ENCODE results near the gene DCLK2.

DCLK2 gene

GRCh38 chr4:150106886-150107285, 28.6 kb downstream of the DCLK2 start:
- no peaks in the 10 kb centered on the region for H3K27me3 ChIP-seq (ENCODE audit: low read depth, low read length)
- no peaks in the 10 kb centered on the region for H3K4me1 ChIP-seq (ENCODE audit: low read length)
- no peak overlapping the region for H3K27ac ChIP-seq (ENCODE audit: low read length)
- no peaks in the 10 kb centered on the region for H4K20me1 ChIP-seq (ENCODE audit: insufficient read depth, low read length)
- H3K79me2 ChIP-seq (ENCODE audit: low read length), result no peaks in the 10 kb centered on the region
- H3K4me2 ChIP-seq (ENCODE audit: low read length), result no peak overlapping the region
- no peak overlapping the region for H3K4me3 ChIP-seq (ENCODE audit: low read length)
- no peak overlapping the region for H3K9ac ChIP-seq (ENCODE audit: low read length)
- H3K36me3 ChIP-seq (replicated peaks; ENCODE audit: low read depth, low read length), result no peaks in the 10 kb centered on the region
- TF ChIP-seq CTCF (IDR thresholded peaks at IDR 0.05; ENCODE audit: low read depth, low read length) (no peak), EZH2phosphoT487 (IDR thresholded peaks at IDR 0.05; ENCODE audit: low read depth) (no peak)
- no peak overlapping the region for H2AFZ ChIP-seq (ENCODE audit: low read depth, low read length)
- H3K9me3 ChIP-seq (ENCODE audit: insufficient read depth, low read length), result no peaks in the 10 kb centered on the region

DNA sequence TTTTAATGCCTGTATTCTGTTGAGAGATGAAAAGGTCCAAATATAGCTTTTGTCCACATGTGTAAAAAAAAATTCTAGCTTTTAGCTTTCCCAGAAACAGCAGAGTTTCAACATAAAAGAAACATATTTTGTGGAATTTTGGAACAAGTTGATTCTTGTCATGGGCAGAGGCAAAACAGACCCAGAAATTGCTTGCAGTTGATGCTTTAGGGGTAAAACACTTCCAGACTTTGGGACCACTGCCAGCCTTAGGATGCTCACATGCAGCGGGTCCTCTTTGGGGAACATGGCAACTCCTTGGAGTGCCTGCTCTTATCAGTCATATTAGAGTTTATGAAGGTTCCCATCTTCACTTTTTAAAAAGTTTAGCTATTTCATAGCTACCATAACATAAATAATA, 30.4 kb downstream of the DCLK2 start:
- Histone ChIP-seq H3K9ac (ENCODE audit: low read length) (no peak overlapping the region), H3K27me3 (ENCODE audit: low read depth, low read length) (no peaks in the 10 kb centered on the region), H3K27ac (ENCODE audit: low read length) (no peak overlapping the region), H3K36me3 (replicated peaks; ENCODE audit: low read depth, low read length) (no peaks in the 10 kb centered on the region), H3K4me1 (ENCODE audit: low read length) (no peaks in the 10 kb centered on the region), H3K9me3 (ENCODE audit: insufficient read depth, low read length) (no peaks in the 10 kb centered on the region), H3K4me3 (ENCODE audit: low read length) (no peak overlapping the region), H4K20me1 (ENCODE audit: insufficient read depth, low read length) (no peaks in the 10 kb centered on the region), H2AFZ (ENCODE audit: low read depth, low read length) (no peak overlapping the region), H3K79me2 (ENCODE audit: low read length) (no peaks in the 10 kb centered on the region), H3K4me2 (ENCODE audit: low read length) (no peak overlapping the region)
- TF ChIP-seq EZH2phosphoT487 (IDR thresholded peaks at IDR 0.05; ENCODE audit: low read depth) (no peak), CTCF (IDR thresholded peaks at IDR 0.05; ENCODE audit: low read depth, low read length) (no peak)

DNA sequence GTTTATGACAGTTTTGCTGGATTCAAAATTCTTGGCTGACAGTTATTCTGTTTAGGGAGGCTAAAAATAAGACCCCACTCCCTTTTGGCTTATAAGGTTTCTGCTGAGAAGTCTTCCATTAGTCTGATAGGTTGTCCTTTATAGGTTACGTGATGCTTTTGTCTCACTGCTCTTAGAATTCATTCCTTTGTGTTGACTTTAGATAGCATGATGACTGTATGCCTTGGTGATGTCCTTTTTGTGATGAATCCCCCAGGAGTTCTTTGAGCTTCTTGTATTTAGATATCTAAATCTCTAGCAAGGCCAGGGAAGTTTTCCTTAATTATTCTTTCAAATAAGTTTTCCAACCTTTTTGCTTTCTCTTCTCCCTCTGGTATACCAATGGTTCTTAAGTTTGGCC, 36.4 kb downstream of the DCLK2 start:
- Histone ChIP-seq H3K4me1 (ENCODE audit: low read length) (peaks cover 7% of the 10 kb centered on the region), H3K36me3 (replicated peaks; ENCODE audit: low read depth, low read length) (peaks cover 3% of the 10 kb centered on the region), H3K27ac (ENCODE audit: low read length) (no peak overlapping the region), H3K9ac (ENCODE audit: low read length) (no peak overlapping the region), H2AFZ (ENCODE audit: low read depth, low read length) (no peak overlapping the region), H3K4me3 (ENCODE audit: low read length) (no peak overlapping the region), H3K4me2 (ENCODE audit: low read length) (no peak overlapping the region), H3K9me3 (ENCODE audit: insufficient read depth, low read length) (peaks cover 13% of the 10 kb centered on the region; the same call in 1 of the 2 replicates), H3K27me3 (ENCODE audit: low read depth, low read length) (no peaks in the 10 kb centered on the region), H4K20me1 (ENCODE audit: insufficient read depth, low read length) (no peaks in the 10 kb centered on the region), H3K79me2 (ENCODE audit: low read length) (no peaks in the 10 kb centered on the region)
- TF ChIP-seq CTCF (IDR thresholded peaks at IDR 0.05; ENCODE audit: low read depth, low read length) (no peak), EZH2phosphoT487 (IDR thresholded peaks at IDR 0.05; ENCODE audit: low read depth) (no peak)

DNA sequence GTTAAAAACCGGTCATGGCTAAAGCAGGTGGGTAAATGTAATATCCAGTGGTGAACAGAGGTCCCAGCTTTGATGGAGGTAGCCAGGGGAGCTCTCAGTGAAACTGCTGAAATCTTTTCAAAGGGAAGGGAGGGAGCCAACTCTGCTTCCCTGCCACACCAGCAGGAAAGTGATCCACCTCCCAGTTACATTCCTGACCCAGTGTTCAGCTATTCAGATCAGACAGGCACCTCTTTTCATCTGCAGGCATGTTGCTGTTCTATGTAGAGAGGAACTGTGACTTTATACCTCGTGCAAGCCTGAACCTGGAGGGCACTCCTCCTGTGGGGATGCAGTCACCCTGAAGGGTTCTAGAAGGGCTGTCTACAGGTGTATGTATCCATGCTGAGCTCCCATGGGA, 37.6 kb downstream of the DCLK2 start:
- Histone ChIP-seq H3K27me3 (ENCODE audit: low read depth, low read length) (no peaks in the 10 kb centered on the region), H3K79me2 (ENCODE audit: low read length) (no peaks in the 10 kb centered on the region), H3K9me3 (ENCODE audit: insufficient read depth, low read length) (peaks cover 13% of the 10 kb centered on the region; the same call in 1 of the 2 replicates), H3K36me3 (replicated peaks; ENCODE audit: low read depth, low read length) (peaks cover 3% of the 10 kb centered on the region), H3K9ac (ENCODE audit: low read length) (no peak overlapping the region), H3K4me1 (ENCODE audit: low read length) (peaks cover 16% of the 10 kb centered on the region), H2AFZ (ENCODE audit: low read depth, low read length) (no peak overlapping the region), H4K20me1 (ENCODE audit: insufficient read depth, low read length) (no peaks in the 10 kb centered on the region), H3K4me3 (ENCODE audit: low read length) (no peak overlapping the region), H3K27ac (ENCODE audit: low read length) (no peak overlapping the region), H3K4me2 (ENCODE audit: low read length) (no peak overlapping the region)
- TF ChIP-seq EZH2phosphoT487 (IDR thresholded peaks at IDR 0.05; ENCODE audit: low read depth) (no peak), CTCF (IDR thresholded peaks at IDR 0.05; ENCODE audit: low read depth, low read length) (no peak)

Measured in OCI-LY3 (cell line).